Testis (tissue), 2 donors: ENCODE measurements around the gene TMED6.

Experiments used
- CTCF ChIP-seq, 3 experiments: fragments of 450-650 bp in 2 of 3; fragments of 200-600 bp in 1 of 3; sonication (generic) in 1 of 3; IDR thresholded peaks; one replicate each; pipeline ENCODE4 v1.5.1; 2016 to 2019; ENCODE audit warnings: antibody characterized with exemption in 3 of 3, mild to moderate bottlenecking in 2 of 3, moderate library complexity in 1 of 3
- POLR2A ChIP-seq: fragments of 450-650 bp; IDR thresholded peaks from one replicate; pipeline ENCODE4 v1.6.1; 2017; ENCODE audit warnings: antibody characterized with exemption, mild to moderate bottlenecking, moderate library complexity

- TF ChIP-seq POLR2A, result no peak
- TF ChIP-seq CTCF (IDR thresholded peaks at IDR 0.05), result no peak
Measured at GRCh38 chr16:69309316-69309715, 42.3 kb downstream of the TMED6 start.
